ENCODE measurements around the gene ARL8B.
A peak's percentile ranks its signal among the peaks of the same experiment; 100 is the strongest.

Gene ARL8B

DNA sequence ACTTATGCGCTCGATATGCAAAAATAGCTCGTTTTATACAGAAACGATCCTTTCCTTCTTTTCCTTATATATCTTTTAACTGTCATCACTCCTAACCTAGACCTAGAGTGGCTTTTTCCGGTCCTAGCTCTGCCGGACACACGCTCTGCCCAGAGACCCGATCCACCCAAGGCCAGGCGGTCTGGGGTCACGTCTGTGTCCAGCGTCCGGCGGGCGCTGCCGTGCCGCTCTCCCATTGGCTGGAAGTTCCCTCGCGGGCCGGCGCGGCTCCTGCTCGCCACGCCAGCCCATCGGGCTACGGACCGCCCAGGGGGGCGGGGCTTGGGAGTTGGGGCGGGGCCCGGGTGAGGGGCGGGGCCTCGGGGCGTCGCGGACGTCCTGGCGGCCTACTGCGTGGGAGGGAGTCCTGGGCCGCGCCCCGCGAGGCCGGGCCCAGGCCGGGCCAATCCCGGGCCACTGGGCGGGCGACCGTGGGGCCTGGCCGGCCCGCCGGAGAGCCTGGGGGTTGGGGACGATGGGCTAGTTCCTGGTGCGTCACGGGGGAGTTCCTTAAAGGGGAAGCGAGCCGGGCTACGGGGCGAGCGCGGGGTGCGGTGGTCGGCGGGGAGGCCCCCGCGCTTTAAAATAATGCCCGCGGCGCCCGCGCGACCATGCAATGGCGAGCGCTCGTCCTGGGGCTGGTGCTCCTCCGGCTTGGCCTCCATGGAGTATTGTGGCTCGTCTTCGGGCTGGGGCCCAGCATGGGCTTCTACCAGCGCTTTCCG, 65.2 kb downstream of the ARL8B start, which contains the start of gene EDEM1:
Gene EDEM1 (plus strand): TSS at position 552 of the 764 bp plus-strand sequence. CDS start 99 bp downstream, at position 651.
- no peak for TF ChIP-seq CTCF (IDR thresholded peaks at IDR 0.05)
- Histone ChIP-seq H3K79me2 (peaks cover 23% of the 10 kb centered on the region), H3K4me2 (ENCODE audit: low read length) (peak within 1 kb of the TSS; percentile 94), H2AFZ (peak within 1 kb of the TSS; percentile 96), H3K36me3 (ENCODE audit: control insufficient read depth, insufficient read depth, low read length) (no peaks in the 10 kb centered on the region), H3K4me1 (peaks cover 13% of the 10 kb centered on the region), H3K27ac (peak within 1 kb of the TSS; percentile 78), H3K9me3 (ENCODE audit: control insufficient read depth, low read length) (no peaks in the 10 kb centered on the region), H3K4me3 (ENCODE audit: low read depth, low read length) (peak within 1 kb of the TSS; percentile 76), H3K27me3 (ENCODE audit: control insufficient read depth, insufficient read depth, low read length) (no peaks in the 10 kb centered on the region), H3K9ac (peak within 1 kb of the TSS; percentile 96)

GRCh38 chr3:5187920-5188418, 65.9 kb downstream of the ARL8B start:
- Histone ChIP-seq H3K36me3 (ENCODE audit: control insufficient read depth, insufficient read depth, low read length) (no peaks in the 10 kb centered on the region), H3K4me1 (peaks cover 13% of the 10 kb centered on the region)
- TF ChIP-seq CTCF (IDR thresholded peaks at IDR 0.05): no peak

GRCh38 chr3:5188419-5189221, 66.5 kb downstream of the ARL8B start:
- H3K27ac ChIP-seq: peak overlapping the region; percentile 78
- H3K27me3 ChIP-seq (ENCODE audit: control insufficient read depth, insufficient read depth, low read length): no peaks in the 10 kb centered on the region
- H3K9me3 ChIP-seq (ENCODE audit: control insufficient read depth, low read length): no peaks in the 10 kb centered on the region
- H3K4me1 ChIP-seq: peaks cover 13% of the 10 kb centered on the region
- H2AFZ ChIP-seq: peak overlapping the region; percentile 96
- H3K4me2 ChIP-seq (ENCODE audit: low read length): peak overlapping the region; percentile 94
- H3K79me2 ChIP-seq: peaks cover 28% of the 10 kb centered on the region
- H3K36me3 ChIP-seq (ENCODE audit: control insufficient read depth, insufficient read depth, low read length): no peaks in the 10 kb centered on the region
- peak overlapping the region; percentile 96 for H3K9ac ChIP-seq
- peak overlapping the region; percentile 76 for H3K4me3 ChIP-seq (ENCODE audit: low read depth, low read length)
- TF ChIP-seq CTCF (IDR thresholded peaks at IDR 0.05): no peak

More at GRCh38 chr3:5187920-5188418, 65.9 kb downstream of the ARL8B start:
- peak overlapping the region; percentile 76 for H3K4me3 ChIP-seq (ENCODE audit: low read depth, low read length)
- H3K9ac ChIP-seq: peak overlapping the region; percentile 96
- no peaks in the 10 kb centered on the region for H3K27me3 ChIP-seq (ENCODE audit: control insufficient read depth, insufficient read depth, low read length)
- peak overlapping the region; percentile 94 for H3K4me2 ChIP-seq (ENCODE audit: low read length)
- peak overlapping the region; percentile 78 for H3K27ac ChIP-seq
- H3K9me3 ChIP-seq (ENCODE audit: control insufficient read depth, low read length): no peaks in the 10 kb centered on the region
- peaks cover 25% of the 10 kb centered on the region for H3K79me2 ChIP-seq
- H2AFZ ChIP-seq: peak overlapping the region; percentile 96

DNA sequence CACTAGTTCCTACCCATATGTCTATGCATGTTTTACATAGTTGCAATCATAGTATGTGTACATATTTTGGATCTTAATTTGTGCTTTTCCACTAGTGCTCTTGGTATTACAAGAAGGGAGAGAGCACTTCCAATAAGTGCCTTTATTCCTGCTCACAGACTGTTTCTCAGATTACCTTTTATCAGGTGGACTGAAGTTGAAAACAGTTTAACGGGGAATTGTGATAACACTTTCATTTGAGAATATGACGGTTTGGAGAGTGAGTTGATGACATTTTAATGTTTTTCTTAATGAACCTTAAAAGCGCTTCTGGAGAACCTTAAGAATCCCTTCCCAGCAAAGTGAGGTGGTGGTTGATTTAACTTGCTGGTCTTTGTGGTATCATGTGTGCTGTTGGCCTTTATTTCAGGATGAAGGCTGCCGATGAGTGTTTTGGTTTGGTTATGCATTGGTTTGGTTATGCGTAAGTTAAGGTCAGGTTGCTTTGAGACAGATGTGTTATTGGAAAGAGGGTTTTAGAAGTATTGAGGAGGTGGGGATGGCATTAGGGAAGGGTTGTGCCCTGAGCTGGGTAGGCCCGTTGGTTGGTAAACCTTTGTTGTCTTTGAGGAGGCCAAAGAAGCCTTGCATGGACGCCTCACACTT, 68.2 kb downstream of the ARL8B start:
- Histone ChIP-seq H3K4me1 (peaks cover 20% of the 10 kb centered on the region), H3K4me3 (ENCODE audit: low read depth, low read length) (no peak overlapping the region), H3K9ac (no peak overlapping the region), H3K9me3 (ENCODE audit: control insufficient read depth, low read length) (no peaks in the 10 kb centered on the region), H3K79me2 (peaks cover 32% of the 10 kb centered on the region), H3K27ac (no peak overlapping the region), H3K4me2 (ENCODE audit: low read length) (no peak overlapping the region), H3K36me3 (ENCODE audit: control insufficient read depth, insufficient read depth, low read length) (no peaks in the 10 kb centered on the region), H3K27me3 (ENCODE audit: control insufficient read depth, insufficient read depth, low read length) (no peaks in the 10 kb centered on the region), H2AFZ (no peak overlapping the region)
- TF ChIP-seq CTCF (IDR thresholded peaks at IDR 0.05): no peak

All from parathyroid adenoma (tissue), 2 donors.